G401 (cell line): ENCODE results near the gene ELSPBP1. TPM values are rescaled to one million over a fixed set of nuclear protein-coding genes. Genes with fewer than 3 reads are reported as not detected.
"Not testable (repeated sequence)": the region's sequence is repeated elsewhere in the genome, so short reads cannot be mapped to it uniquely, and the experiment has no call there.

Experiments
- DNase-seq: peaks from one replicate; pipeline ENCODE4 v3.0.0-alpha.2; 2015; ENCODE audit warnings: low spot score
- in situ Hi-C: cut with HindIII; loops from 2 replicates; pipeline ENCODE4 v1.10.0; 2016; ENCODE audit warnings: low sequenced_read_pairs, mixed read lengths
- total RNA-seq: library from RNA; depleted of rRNA; stranded (reverse); fragments of >200 nt; shearing (Covaris generic); gene quantifications from 2 replicates; pipeline ENCODE4 v1.2.3, GENCODE V29; 2014; rRNA removed

The ELSPBP1 gene
- total RNA-seq, 1 experiment from 2014 or later, result not detected

- in situ Hi-C loops, result no loop called here
- no peak for DNase-seq
These were observed 42.3 kb downstream of the ELSPBP1 start for GRCh38 chr19:48036765-48037164.

- in situ Hi-C loops, result no loop called here
- no peak for DNase-seq
These were observed 47.6 kb downstream of the ELSPBP1 start for GRCh38 chr19:48041877-48042580.

GRCh38 chr19:48043675-48044258, 49.3 kb downstream of the ELSPBP1 start, which contains the start of gene CABP5:
CABP5 (minus strand) TSS chr19:48044079; CDS start chr19:48043922, 157 bp downstream.
- in situ Hi-C loops, result no loop called here

GRCh38 chr19:48044561-48044960, 50.1 kb downstream of the ELSPBP1 start:
- no peak for DNase-seq
- in situ Hi-C loops, result no loop called here

More at GRCh38 chr19:48043675-48044258, 49.3 kb downstream of the ELSPBP1 start, which contains the start of gene CABP5:
- no peak for DNase-seq

- in situ Hi-C loops, result no loop called here
- no peak for DNase-seq
These were observed 57.1 kb downstream of the ELSPBP1 start for GRCh38 chr19:48051335-48052033.

- DNase-seq, result no peak
- in situ Hi-C loops, result no loop called here
These were observed 58.6 kb downstream of the ELSPBP1 start for GRCh38 chr19:48053076-48053475.

- DNase-seq, result no peak
- in situ Hi-C loops, result no loop called here
These were observed 59.4 kb downstream of the ELSPBP1 start for GRCh38 chr19:48053856-48054255.

GRCh38 chr19:48059331-48059730, 64.9 kb downstream of the ELSPBP1 start:
- no peak for DNase-seq
- in situ Hi-C loops, result no loop called here

GRCh38 chr19:48060381-48060780, 65.9 kb downstream of the ELSPBP1 start:
- no peak for DNase-seq
- in situ Hi-C loops, result no loop called here

- in situ Hi-C loops, result no loop called here
- DNase-seq, result no peak
These were observed 67.2 kb downstream of the ELSPBP1 start for GRCh38 chr19:48061401-48062344.

- no peak for DNase-seq
- in situ Hi-C loops, result no loop called here
These were observed 70.1 kb downstream of the ELSPBP1 start for GRCh38 chr19:48064509-48064908.

- in situ Hi-C loops, result no loop called here
- peak; percentile 36 for DNase-seq
These were observed 75.0 kb downstream of the ELSPBP1 start for GRCh38 chr19:48069435-48069834.

GRCh38 chr19:48070177-48070769, 75.8 kb downstream of the ELSPBP1 start:
- in situ Hi-C loops, DNase-seq: not testable (repeated sequence)

Other genes with a start within 250 kb of the ELSPBP1 start
- 431 and 471 TPM in 2 replicates for gene NOP53, start 249.1 kb upstream of the ELSPBP1 start, total RNA-seq
- 322 and 424 TPM in 2 replicates for gene SELENOW, start 215.9 kb upstream of the ELSPBP1 start, total RNA-seq
- gene TPRX1, start 190.1 kb upstream of the ELSPBP1 start, total RNA-seq, result not detected in 2 replicates
- gene CRX, start 172.7 kb upstream of the ELSPBP1 start, total RNA-seq, result 0.34 and 0.68 TPM in 2 replicates
- gene TPRX2, start 135.4 kb upstream of the ELSPBP1 start, total RNA-seq, result not detected in 2 replicates
- gene SULT2A1, start 108.3 kb upstream of the ELSPBP1 start, total RNA-seq, result not detected in 2 replicates
- gene BSPH1, start 2.5 kb upstream of the ELSPBP1 start, total RNA-seq, result not detected in 2 replicates
- not detected in 2 replicates for gene CABP5, start 49.4 kb downstream of the ELSPBP1 start, total RNA-seq
- gene PLA2G4C, start 116.2 kb downstream of the ELSPBP1 start, total RNA-seq, result 0.92 and 2.3 TPM in 2 replicates
- gene LIG1, start 175.7 kb downstream of the ELSPBP1 start, total RNA-seq, result 62.8 and 119 TPM in 2 replicates
- gene ZSWIM9, start 176.0 kb downstream of the ELSPBP1 start, total RNA-seq, result 3.1 and 3.6 TPM in 2 replicates